Measurements from ENCODE around the gene MON2. TPM values are rescaled to one million over a fixed set of nuclear protein-coding genes. Genes with fewer than 3 reads are reported as not detected.

The MON2 gene
- total and polyA plus RNA-seq, 2 of the 8 experiments (the other 6 are each of a cell fraction or from before 2014, with no cell fraction given), result 3.8 to 21.8 TPM

DNA sequence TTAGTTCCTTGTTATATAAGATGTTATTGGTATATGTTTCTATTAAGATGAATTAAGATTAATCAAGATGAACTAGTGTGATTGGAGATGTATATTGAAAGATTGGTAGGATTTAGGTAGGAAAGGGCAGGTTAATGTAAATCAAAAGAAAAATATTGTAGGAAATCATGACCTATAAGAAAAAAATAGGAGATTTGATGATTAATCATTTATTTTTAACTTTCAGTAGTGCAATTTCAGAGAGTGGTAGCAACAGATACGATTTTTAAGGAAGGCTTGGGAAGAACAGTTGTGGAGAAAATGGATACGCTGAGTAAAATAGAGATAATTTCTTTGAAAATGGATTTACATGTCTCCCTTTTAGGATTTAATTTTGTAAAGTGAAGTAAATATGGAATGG, 73.7 kb downstream of the MON2 start:
- no peak for FAIRE-seq
- 42% methylated on average over 2 of the region's 2 CpGs; no CpG with 5 or more reads in 1 of the 2 experiments for WGBS, 2 experiments (ENCODE audit: extremely low coverage in 1 of 2, insufficient coverage in 1 of 2, insufficient read length in 1 of 2, insufficient replicate concordance in 2 of 2, low coverage in 1 of 2, low lambda C conversion rate in 2 of 2, missing lambda C conversion rate in 1 of 2)

More for the DNA sequence above, 73.7 kb downstream of the MON2 start:
- Histone ChIP-seq H2AK5ac (ENCODE audit: low read depth, low read length) (no peak overlapping the region), H2BK15ac (ENCODE audit: low read length) (no peak overlapping the region), H3K18ac (ENCODE audit: extremely low read depth, low read length) (no peak overlapping the region), H3K23ac (ENCODE audit: insufficient read length) (no peak overlapping the region), H4K91ac (replicated peaks; ENCODE audit: insufficient read length, low read length) (no peak overlapping the region), H2BK5ac (ENCODE audit: low read depth, low read length) (no peak overlapping the region), H3K4me3 (ENCODE audit: extremely low read depth in 1 of 4, insufficient read depth in 2 of 4, low read depth in 3 of 4, low read length in 4 of 4) (no peak overlapping the region), H3K79me1 (ENCODE audit: low read depth, low read length) (no peaks in the 10 kb centered on the region), H3K56ac (replicated peaks; ENCODE audit: insufficient read length, low read depth, low read length) (no peak overlapping the region), H2BK20ac (ENCODE audit: low read length) (no peak overlapping the region), H3K23me2 (ENCODE audit: low read depth, low read length) (no peaks in the 10 kb centered on the region), H3K4me2 (ENCODE audit: insufficient read depth in 1 of 2, low read depth in 2 of 2, low read length in 2 of 2) (no peak overlapping the region), H3K9me3 (ENCODE audit: insufficient read depth in 2 of 2, low read depth in 1 of 2, low read length in 1 of 2) (no peaks in the 10 kb centered on the region), H2AFZ (ENCODE audit: low read length) (no peak overlapping the region), H2BK120ac (replicated peaks; ENCODE audit: low read depth, low read length) (no peak overlapping the region), H3K36me3 (ENCODE audit: control insufficient read depth in 2 of 4, insufficient read depth in 4 of 4, low read length in 3 of 4) (peaks cover 0 to 22% (median 5%) of the 10 kb centered on the region in 4 experiments; a peak in 4 of 8 replicates), H3K4me1 (replicated peaks in 1 of 4; ENCODE audit: control insufficient read depth in 3 of 4, insufficient read depth in 4 of 4, low read length in 3 of 4) (no peaks in the 10 kb centered on the region), H2BK12ac (ENCODE audit: low read depth, low read length) (no peak overlapping the region), H4K5ac (ENCODE audit: insufficient read length, low read depth, low read length) (no peak overlapping the region), H4K8ac (ENCODE audit: extremely low read depth, insufficient read depth, low read length) (no peak overlapping the region), H3K14ac (ENCODE audit: insufficient read length) (no peak overlapping the region), H4K20me1 (replicated peaks in 1 of 2; ENCODE audit: control insufficient read depth in 1 of 2, insufficient read depth in 2 of 2, low read length in 2 of 2) (no peaks in the 10 kb centered on the region), H3K79me2 (ENCODE audit: control insufficient read depth in 1 of 2, insufficient read depth in 2 of 2, low read length in 2 of 2) (no peaks in the 10 kb centered on the region), H3K27ac (ENCODE audit: low read depth, low read length) (no peak overlapping the region), H3K4ac (replicated peaks; ENCODE audit: insufficient read length, low read depth, low read length) (no peak overlapping the region), H3K27me3 (replicated peaks in 1 of 4; ENCODE audit: control insufficient read depth in 3 of 4, extremely low read depth in 1 of 4, insufficient read depth in 3 of 4, low read length in 3 of 4) (peaks cover 0 to 1% (median 0%) of the 10 kb centered on the region in 4 experiments; a peak in 1 of 7 replicates), H3K9ac (replicated peaks in 1 of 4; ENCODE audit: extremely low read depth in 1 of 4, low read depth in 3 of 4, low read length in 3 of 4) (no peak overlapping the region)
- CTCF ChIA-PET (ENCODE audit: partially characterized antibody), result interaction anchor here (1.3 kb wide), 1 partner anchor 240 kb away, joined by 3 read pairs; no protein-coding TSS in a partner anchor
- TF ChIP-seq SP2 (IDR thresholded peaks at IDR 0.05; ENCODE audit: low read length) (no peak), RFX5 (IDR thresholded peaks at IDR 0.05; ENCODE audit: borderline replicate concordance, low read depth, low read length) (no peak), GABPA (IDR thresholded peaks at IDR 0.05; ENCODE audit: borderline replicate concordance, insufficient read depth, low read length) (no peak), SIRT6 (IDR thresholded peaks at IDR 0.05; ENCODE audit: low read length) (no peak), SP4 (IDR thresholded peaks at IDR 0.05; ENCODE audit: low read length) (no peak), KDM4A (IDR thresholded peaks at IDR 0.05; ENCODE audit: low read depth, low read length, severe bottlenecking) (no peak), EGR1 (IDR thresholded peaks at IDR 0.05; ENCODE audit: borderline replicate concordance, low read depth, low read length) (no peak)
- TF ChIP-seq, protein P1, sequence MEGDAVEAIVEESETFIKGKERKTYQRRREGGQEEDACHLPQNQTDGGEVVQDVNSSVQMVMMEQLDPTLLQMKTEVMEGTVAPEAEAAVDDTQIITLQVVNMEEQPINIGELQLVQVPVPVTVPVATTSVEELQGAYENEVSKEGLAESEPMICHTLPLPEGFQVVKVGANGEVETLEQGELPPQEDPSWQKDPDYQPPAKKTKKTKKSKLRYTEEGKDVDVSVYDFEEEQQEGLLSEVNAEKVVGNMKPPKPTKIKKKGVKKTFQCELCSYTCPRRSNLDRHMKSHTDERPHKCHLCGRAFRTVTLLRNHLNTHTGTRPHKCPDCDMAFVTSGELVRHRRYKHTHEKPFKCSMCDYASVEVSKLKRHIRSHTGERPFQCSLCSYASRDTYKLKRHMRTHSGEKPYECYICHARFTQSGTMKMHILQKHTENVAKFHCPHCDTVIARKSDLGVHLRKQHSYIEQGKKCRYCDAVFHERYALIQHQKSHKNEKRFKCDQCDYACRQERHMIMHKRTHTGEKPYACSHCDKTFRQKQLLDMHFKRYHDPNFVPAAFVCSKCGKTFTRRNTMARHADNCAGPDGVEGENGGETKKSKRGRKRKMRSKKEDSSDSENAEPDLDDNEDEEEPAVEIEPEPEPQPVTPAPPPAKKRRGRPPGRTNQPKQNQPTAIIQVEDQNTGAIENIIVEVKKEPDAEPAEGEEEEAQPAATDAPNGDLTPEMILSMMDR (IDR thresholded peaks at IDR 0.05; ENCODE audit: control extremely low read depth in 1 of 3, insufficient read depth in 1 of 3, low read depth in 1 of 3, low read length in 3 of 3), result no peak
- DNase-seq (ENCODE audit: low read depth in 1 of 2, low spot score in 2 of 2), result no peak
- POLR2A ChIA-PET (ENCODE audit: partially characterized antibody), result no interaction called here
